Measurements from ENCODE around the gene ZMAT5. TPM values are rescaled to one million over a fixed set of nuclear protein-coding genes. Genes with fewer than 3 reads are reported as not detected.

Gene ZMAT5
- total and polyA plus RNA-seq, 9 of the 15 experiments (the other 6 are each of a cell fraction or from before 2014, with no cell fraction given) = 2.0 to 25.2 (median 11.9) TPM

DNA sequence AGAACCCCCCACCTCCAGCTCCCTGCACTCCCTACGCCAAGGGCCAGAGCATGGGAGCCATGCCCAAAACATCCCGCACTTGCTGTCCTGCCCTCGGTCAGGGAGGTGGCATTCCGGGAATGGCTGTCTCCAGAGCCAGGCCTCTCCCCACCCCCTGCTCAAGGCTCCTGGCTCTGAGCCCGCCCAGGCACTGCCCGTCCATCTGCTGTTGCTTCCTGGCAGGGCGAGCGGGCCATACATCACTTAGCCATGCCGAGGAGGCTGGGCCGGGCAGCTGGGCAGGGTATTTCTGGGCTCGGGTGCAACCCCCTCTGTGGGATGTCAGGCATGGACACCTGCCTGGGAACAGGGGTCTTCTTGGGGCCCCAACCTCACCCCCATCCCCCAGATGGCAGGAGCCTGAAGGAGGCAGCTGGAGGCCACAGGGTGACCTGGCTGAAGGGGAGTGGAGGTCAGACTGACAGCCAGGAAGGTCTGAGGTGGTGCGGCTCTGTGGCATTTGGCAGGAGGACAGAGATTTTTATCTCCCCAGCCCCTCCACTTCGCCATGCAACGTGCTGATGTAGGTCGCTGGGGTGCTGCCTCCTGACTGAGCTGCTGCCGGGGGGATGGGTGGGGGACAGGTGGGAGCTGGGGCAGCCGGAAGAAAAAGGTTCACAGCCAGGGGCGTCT lies 55.7 kb downstream of the ZMAT5 start:
- H3K9me3 ChIP-seq (replicated peaks; ENCODE audit: control insufficient read depth, insufficient read depth, low read depth, low read length) = no peaks in the 10 kb centered on the region
- ChIA-PET CTCF (ENCODE audit: low intra/inter-chr PET ratio) (interaction anchor here (1.3 kb wide), 1 partner anchor 377 kb away, joined by 3 read pairs; no protein-coding TSS in a partner anchor), POLR2A (interaction anchor here (1.0 kb wide), 1 partner anchor 23 kb away, joined by 4 read pairs; no protein-coding TSS in a partner anchor)
- ATAC-seq (no peak), DNase-seq (ENCODE audit: extremely low read depth in 1 of 4, low spot score in 3 of 4) (no peak), FAIRE-seq (no peak)
- H3K4me2 ChIP-seq (ENCODE audit: insufficient read depth, low read length) = no peak overlapping the region
- WGBS (ENCODE audit: insufficient coverage, low coverage, missing lambda C conversion rate) = 10% methylated on average over 14 of the region's 18 CpGs
- peaks cover 0 to 58% of the 10 kb centered on the region in 2 experiments; a peak in 3 of 5 replicates for H3K27me3 ChIP-seq (ENCODE audit: control insufficient read depth in 2 of 2, insufficient read depth in 2 of 2, low read length in 2 of 2)
- no peak overlapping the region for H3K27ac ChIP-seq (ENCODE audit: extremely low read depth, low read depth, low read length)
- BruUV-seq (replicated peaks) = no TSS peak
- H3K79me2 ChIP-seq (ENCODE audit: control insufficient read depth, insufficient read depth, low read length) = no peaks in the 10 kb centered on the region
- TF ChIP-seq ZNF143 (CRISPR knock-in tag; IDR thresholded peaks at IDR 0.05) (no peak), L3MBTL2 (IDR thresholded peaks at IDR 0.05) (no peak), LEF1 (IDR thresholded peaks at IDR 0.05) (no peak), CTBP1 (IDR thresholded peaks at IDR 0.05; ENCODE audit: borderline replicate concordance) (no peak), CHD1 (IDR thresholded peaks at IDR 0.05; ENCODE audit: low read length) (no peak), POLR2A (conservative IDR thresholded peaks at IDR 0.05) (no peak), C11orf30 (IDR thresholded peaks at IDR 0.05; ENCODE audit: low read depth) (no peak), ZBTB7A (IDR thresholded peaks at IDR 0.05; ENCODE audit: borderline replicate concordance, control insufficient read depth, low read depth, low read length) (no peak)
- peaks cover 0 to 3% of the 10 kb centered on the region in 2 experiments; a peak in 2 of 5 replicates for H3K4me1 ChIP-seq (replicated peaks in 1 of 2; ENCODE audit: control insufficient read depth in 2 of 2, insufficient read depth in 2 of 2, low read length in 2 of 2)
- no peak overlapping the region for H3K9ac ChIP-seq (ENCODE audit: insufficient read depth in 1 of 2, low read depth in 2 of 2, low read length in 2 of 2)
- no peaks in the 10 kb centered on the region; the same call in 1 of the 2 replicates for H4K20me1 ChIP-seq (replicated peaks; ENCODE audit: control insufficient read depth, insufficient read depth, low read length)
- no peaks in the 10 kb centered on the region for H3K36me3 ChIP-seq (ENCODE audit: control insufficient read depth, insufficient read depth, low read length)
- no peak overlapping the region for H2AFZ ChIP-seq (ENCODE audit: low read depth, low read length)
- in situ Hi-C loops (cut with MboI) = no loop called here
- no peaks in the 10 kb centered on the region for H3K9me1 ChIP-seq (ENCODE audit: control insufficient read depth, insufficient read depth, low read length)
- intact Hi-C loops (cut with micrococcal nuclease) = no loop called here
- H3K4me3 ChIP-seq = no peak overlapping the region
